Keratinocyte (primary cell): Measurements from ENCODE around the gene IL31. TPM values are rescaled to one million over a fixed set of nuclear protein-coding genes. Genes with fewer than 3 reads are reported as not detected.

Source experiments
- DNase-seq: peaks from one replicate; pipeline ENCODE4 v3.0.0-alpha.2; 2011; ENCODE audit warnings: low read depth, missing footprints, low spot score
- FAIRE-seq: peaks from 2 replicates; lab custom pipeline; 2011; peaks lifted over from hg19 to GRCh38; lab: Jason Lieb, UNC
- H2AFZ ChIP-seq: 2 replicates; pipeline ENCODE4 v1.6.0; 2012; ENCODE audit warnings: low read length, control low read depth, inconsistent platforms; ENCODE audit not compliant: control insufficient read depth
- H3K27ac ChIP-seq: 2 replicates; pipeline ENCODE4 v1.5.1; 2011; ENCODE audit warnings: low read length; ENCODE audit not compliant: control insufficient read depth, insufficient read depth
- H3K27me3 ChIP-seq: 3 replicates; pipeline ENCODE4 v1.6.0; 2011; ENCODE audit warnings: low read length; ENCODE audit not compliant: control insufficient read depth, insufficient read depth; ENCODE audit errors: extremely low read depth
- H3K36me3 ChIP-seq, 2 experiments: 2 replicates in 1 of 2; 3 replicates in 1 of 2; pipeline ENCODE4 v1.5.1; 2011; ENCODE audit warnings: low read length in 2 of 2, mild to moderate bottlenecking in 1 of 2; ENCODE audit not compliant: control insufficient read depth in 2 of 2, insufficient read depth in 2 of 2; ENCODE audit errors: extremely low read depth in 1 of 2
- H3K4me1 ChIP-seq: 3 replicates; pipeline ENCODE4 v1.5.1; 2011; ENCODE audit warnings: low read length; ENCODE audit not compliant: control insufficient read depth, insufficient read depth; ENCODE audit errors: extremely low read depth
- H3K4me2 ChIP-seq: 3 replicates; pipeline ENCODE4 v1.6.0; 2011; ENCODE audit warnings: low read depth, low read length; ENCODE audit not compliant: control insufficient read depth, insufficient read depth; ENCODE audit errors: extremely low read depth
- H3K4me3 ChIP-seq, 3 experiments: fragments of 200-600 bp in 1 of 3; sonication (generic) in 1 of 3; 2 replicates in 2 of 3; 3 replicates in 1 of 3; pipeline ENCODE4 v1.5.1; 2011 to 2016; ENCODE audit warnings: low read length in 3 of 3, mild to moderate bottlenecking in 3 of 3, control low read depth in 2 of 3, inconsistent platforms in 1 of 3, low read depth in 1 of 3, mixed read lengths in 1 of 3, mixed run types in 1 of 3, moderate library complexity in 1 of 3; ENCODE audit not compliant: control insufficient read depth in 2 of 3, insufficient read depth in 2 of 3; ENCODE audit errors: extremely low read depth in 1 of 3
- H3K79me2 ChIP-seq: 2 replicates; pipeline ENCODE4 v1.6.0; 2012; ENCODE audit warnings: low read length; ENCODE audit not compliant: control insufficient read depth, insufficient read depth
- H3K9ac ChIP-seq: 3 replicates; pipeline ENCODE4 v1.6.0; 2011; ENCODE audit warnings: low read length; ENCODE audit not compliant: control insufficient read depth, insufficient read depth; ENCODE audit errors: extremely low read depth
- H3K9me1 ChIP-seq: 3 replicates; pipeline ENCODE4 v1.6.0; 2011; ENCODE audit warnings: low read length; ENCODE audit not compliant: control insufficient read depth, insufficient read depth; ENCODE audit errors: extremely low read depth
- H3K9me3 ChIP-seq: 2 replicates; pipeline ENCODE4 v1.5.1; 2012; ENCODE audit warnings: low read depth, low read length; ENCODE audit not compliant: control insufficient read depth
- H4K20me1 ChIP-seq: 3 replicates; pipeline ENCODE4 v1.6.0; 2011; ENCODE audit warnings: low read length; ENCODE audit not compliant: control insufficient read depth, insufficient read depth; ENCODE audit errors: extremely low read depth
- CTCF ChIP-seq, 3 experiments: IDR thresholded peaks in 1 of 3; conservative IDR thresholded peaks in 1 of 3; optimal IDR thresholded peaks in 1 of 3; 2 replicates in 2 of 3; 3 replicates in 1 of 3; pipeline versions ENCODE3 to v1.5.1; 2011; ENCODE audit warnings: low read length in 3 of 3, mild to moderate bottlenecking in 3 of 3, moderate library complexity in 2 of 3, control low read depth in 1 of 3, inconsistent platforms in 1 of 3; ENCODE audit not compliant: insufficient read depth in 2 of 3; ENCODE audit errors: extremely low read depth in 1 of 3
- EZH2 ChIP-seq: IDR thresholded peaks from one replicate; pipeline ENCODE4 v1.6.1; 2012; ENCODE audit warnings: inconsistent platforms, mild to moderate bottlenecking, low read length, moderate library complexity
- dilution Hi-C: fragments of 300-500 bp; cut with MboI; formaldehyde crosslinking; loops from one replicate; pipeline ENCODE4 v1.7.0; 2020; ENCODE audit warnings: low sequenced_read_pairs; ENCODE audit not compliant: extremely low pct_ligation_motif_present
- polyA plus RNA-seq, 5 experiments: library from polyadenylated mRNA; depleted of rRNA in 3 of 5; stranded (reverse) in 3 of 5; stranded (forward) in 1 of 5; unstranded in 1 of 5; fragments of >200 nt; gene quantifications; 1 replicate in 1 of 5; 2 replicates in 3 of 5; 3 replicates in 1 of 5; pipeline versions ENCODE4 v1.2.1 to v1.2.3, GENCODE V29; 2011 to 2012; ENCODE audit warnings: missing spikeins in 2 of 5, low read depth in 1 of 5, low replicate concordance in 1 of 5

The IL31 gene
- polyA plus RNA-seq, 1 donor (not counting 4 experiments of a cell fraction or from before 2014, with no cell fraction given), result not detected

- Histone ChIP-seq H3K27ac (no peak overlapping the region), H3K4me1 (peaks cover 16% of the 10 kb centered on the region), H2AFZ (no peak overlapping the region), H4K20me1 (no peaks in the 10 kb centered on the region), H3K27me3 (no peaks in the 10 kb centered on the region), H3K9me3 (no peaks in the 10 kb centered on the region), H3K79me2 (peaks cover 56% of the 10 kb centered on the region), H3K36me3 (peaks cover 22 to 28% of the 10 kb centered on the region in 2 experiments), H3K4me2 (no peak overlapping the region), H3K9me1 (no peaks in the 10 kb centered on the region), H3K9ac (no peak overlapping the region), H3K4me3 (no peak overlapping the region)
- TF ChIP-seq CTCF (optimal IDR thresholded peaks at IDR 0.05 in 1 of 3, IDR thresholded peaks at IDR 0.05 in 1 of 3, conservative IDR thresholded peaks at IDR 0.05 in 1 of 3; ENCODE audit: extremely low read depth in 1 of 3, insufficient read depth in 2 of 3, low read length in 3 of 3) (no peak), EZH2 (no peak)
- dilution Hi-C loops, result no loop called here
- no peak for FAIRE-seq
- DNase-seq, result no peak
Observed at GRCh38 chr12:122125452-122126341, 48.3 kb downstream of the IL31 start.

- H3K9me3 ChIP-seq, result no peaks in the 10 kb centered on the region
- no peak overlapping the region for H3K4me2 ChIP-seq
- H3K27me3 ChIP-seq, result no peaks in the 10 kb centered on the region
- no peak overlapping the region for H3K9ac ChIP-seq
- H3K4me3 ChIP-seq, result no peak overlapping the region
- TF ChIP-seq CTCF (optimal IDR thresholded peaks at IDR 0.05 in 1 of 3, IDR thresholded peaks at IDR 0.05 in 1 of 3, conservative IDR thresholded peaks at IDR 0.05 in 1 of 3; ENCODE audit: extremely low read depth in 1 of 3, insufficient read depth in 2 of 3, low read length in 3 of 3), result no peak
- TF ChIP-seq EZH2, result no peak
- H2AFZ ChIP-seq, result no peak overlapping the region
- H3K79me2 ChIP-seq, result peaks cover 65% of the 10 kb centered on the region
- H3K36me3 ChIP-seq, result peaks cover 11 to 19% of the 10 kb centered on the region in 2 experiments
- dilution Hi-C loops, result no loop called here
- DNase-seq (no peak), FAIRE-seq (no peak)
- H3K4me1 ChIP-seq, result peaks cover 7% of the 10 kb centered on the region
- no peaks in the 10 kb centered on the region for H4K20me1 ChIP-seq
- no peak overlapping the region for H3K27ac ChIP-seq
- no peaks in the 10 kb centered on the region for H3K9me1 ChIP-seq
Observed at GRCh38 chr12:122124370-122124769, 49.7 kb downstream of the IL31 start.
